GM12874 (cell line): ENCODE measurements around the gene PCDHGB1.
A peak's percentile ranks its signal among the peaks of the same experiment; 100 is the strongest.

Source experiments
- CTCF ChIP-seq: IDR thresholded peaks from 2 replicates; pipeline ENCODE4 v1.5.1; 2011; ENCODE audit warnings: low read depth, mild to moderate bottlenecking, control low read depth, low read length, moderate library complexity; ENCODE audit not compliant: insufficient read depth

The PCDHGB1 gene

GRCh38 chr5:141343242-141343952 is 6.5 kb upstream of the PCDHGB1 start, which contains the start of gene PCDHGA3:
Gene PCDHGA3, plus strand, starts transcription at chr5:141343829. Its CDS starts 205 bp downstream, at chr5:141344034.
- TF ChIP-seq CTCF = peak; percentile 32; the same call in 1 of the 2 replicates

- TF ChIP-seq CTCF = no peak
Measured at GRCh38 chr5:141343953-141344463, 5.9 kb upstream of the PCDHGB1 start.

GRCh38 chr5:141345327-141345726 is 4.6 kb upstream of the PCDHGB1 start:
- TF ChIP-seq CTCF = no peak

- TF ChIP-seq CTCF = no peak
Measured at GRCh38 chr5:141351591-141351990, 1.7 kb downstream of the PCDHGB1 start.

- TF ChIP-seq CTCF = peak; percentile 34
Measured at GRCh38 chr5:141354900-141355469, 5.1 kb downstream of the PCDHGB1 start, which contains the start of gene PCDHGA4. Gene PCDHGA4, plus strand, starts transcription at chr5:141355021. Its CDS starts 87 bp downstream, at chr5:141355108.

GRCh38 chr5:141355641-141356040 is 5.7 kb downstream of the PCDHGB1 start:
- no peak for TF ChIP-seq CTCF

- no peak for TF ChIP-seq CTCF
Measured at GRCh38 chr5:141356133-141356532, 6.2 kb downstream of the PCDHGB1 start.
